ENCODE measurements around the gene DNAJC18. TPM values are rescaled to one million over a fixed set of nuclear protein-coding genes. Genes with fewer than 3 reads are reported as not detected.

Gene DNAJC18
- total RNA-seq, 1 experiment from 2014 or later = 16.7 TPM

DNA sequence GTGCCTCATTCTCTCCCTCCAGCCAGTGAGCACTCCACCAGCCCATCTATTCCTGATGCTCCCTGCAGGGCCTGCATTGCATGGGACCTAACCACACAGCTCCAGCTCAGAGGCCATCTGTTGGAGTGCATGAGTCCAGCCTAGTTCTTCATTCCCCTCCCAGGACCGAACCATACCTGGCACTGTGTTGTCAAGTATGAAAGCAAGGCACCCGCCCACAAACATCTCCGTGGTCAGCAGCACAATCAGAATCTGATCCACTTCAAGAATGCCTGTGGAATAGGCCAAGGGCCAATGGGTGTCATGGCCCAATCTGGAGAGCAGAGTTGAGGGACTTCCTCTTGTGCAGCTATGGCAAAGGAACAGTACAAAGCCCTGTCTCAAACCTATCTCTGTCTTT lies 62.1 kb downstream of the DNAJC18 start:
- ChIA-PET CTCF (no interaction called here), POLR2A (ENCODE audit: low non-redundant PET) (no interaction called here)

GRCh38 chr5:139376364-139376763 lies 63.0 kb downstream of the DNAJC18 start:
- no peak for DNase-seq (ENCODE audit: low spot score)
- Histone ChIP-seq H3K36me3 (ENCODE audit: insufficient read depth, low read length, poor library complexity, severe bottlenecking) (peaks cover 8% of the 10 kb centered on the region), H3K4me1 (ENCODE audit: insufficient read depth, low read length, poor library complexity, severe bottlenecking) (no peaks in the 10 kb centered on the region), H3K4me3 (ENCODE audit: low read depth, low read length, poor library complexity, severe bottlenecking) (no peak overlapping the region), H3K27ac (ENCODE audit: low read depth, low read length, poor library complexity, severe bottlenecking) (no peak overlapping the region), H3K27me3 (replicated peaks; ENCODE audit: insufficient read depth, low read depth, low read length, poor library complexity) (no peaks in the 10 kb centered on the region), H3K9me3 (ENCODE audit: low read depth, low read length, poor library complexity, severe bottlenecking) (no peaks in the 10 kb centered on the region)
- no TSS peak for BruUV-seq (replicated peaks)
- intact Hi-C loops (cut with micrococcal nuclease; ENCODE audit: unreplicated experiment) = no loop called here
- no peak for TF ChIP-seq EZH2 (IDR thresholded peaks at IDR 0.05; ENCODE audit: borderline replicate concordance, low read depth, low read length, poor library complexity, severe bottlenecking)
- TF ChIP-seq, protein P1, sequence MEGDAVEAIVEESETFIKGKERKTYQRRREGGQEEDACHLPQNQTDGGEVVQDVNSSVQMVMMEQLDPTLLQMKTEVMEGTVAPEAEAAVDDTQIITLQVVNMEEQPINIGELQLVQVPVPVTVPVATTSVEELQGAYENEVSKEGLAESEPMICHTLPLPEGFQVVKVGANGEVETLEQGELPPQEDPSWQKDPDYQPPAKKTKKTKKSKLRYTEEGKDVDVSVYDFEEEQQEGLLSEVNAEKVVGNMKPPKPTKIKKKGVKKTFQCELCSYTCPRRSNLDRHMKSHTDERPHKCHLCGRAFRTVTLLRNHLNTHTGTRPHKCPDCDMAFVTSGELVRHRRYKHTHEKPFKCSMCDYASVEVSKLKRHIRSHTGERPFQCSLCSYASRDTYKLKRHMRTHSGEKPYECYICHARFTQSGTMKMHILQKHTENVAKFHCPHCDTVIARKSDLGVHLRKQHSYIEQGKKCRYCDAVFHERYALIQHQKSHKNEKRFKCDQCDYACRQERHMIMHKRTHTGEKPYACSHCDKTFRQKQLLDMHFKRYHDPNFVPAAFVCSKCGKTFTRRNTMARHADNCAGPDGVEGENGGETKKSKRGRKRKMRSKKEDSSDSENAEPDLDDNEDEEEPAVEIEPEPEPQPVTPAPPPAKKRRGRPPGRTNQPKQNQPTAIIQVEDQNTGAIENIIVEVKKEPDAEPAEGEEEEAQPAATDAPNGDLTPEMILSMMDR (conservative IDR thresholded peaks at IDR 0.05; ENCODE audit: low read depth, low read length) = no peak
- CTCF ChIA-PET = no interaction called here
- POLR2A ChIA-PET (ENCODE audit: low non-redundant PET) = no interaction called here

More for the DNA sequence above, 62.1 kb downstream of the DNAJC18 start:
- BruUV-seq (replicated peaks) = no TSS peak
- no peak for TF ChIP-seq EZH2 (IDR thresholded peaks at IDR 0.05; ENCODE audit: borderline replicate concordance, low read depth, low read length, poor library complexity, severe bottlenecking)
- TF ChIP-seq, protein P1 (conservative IDR thresholded peaks at IDR 0.05; ENCODE audit: low read depth, low read length) = no peak
- Histone ChIP-seq H3K9me3 (ENCODE audit: low read depth, low read length, poor library complexity, severe bottlenecking) (no peaks in the 10 kb centered on the region), H3K27ac (ENCODE audit: low read depth, low read length, poor library complexity, severe bottlenecking) (no peak overlapping the region), H3K4me1 (ENCODE audit: insufficient read depth, low read length, poor library complexity, severe bottlenecking) (no peaks in the 10 kb centered on the region), H3K36me3 (ENCODE audit: insufficient read depth, low read length, poor library complexity, severe bottlenecking) (peaks cover 3% of the 10 kb centered on the region), H3K4me3 (ENCODE audit: low read depth, low read length, poor library complexity, severe bottlenecking) (no peak overlapping the region), H3K27me3 (replicated peaks; ENCODE audit: insufficient read depth, low read depth, low read length, poor library complexity) (no peaks in the 10 kb centered on the region)
- DNase-seq (ENCODE audit: low spot score) = no peak
- intact Hi-C loops (cut with micrococcal nuclease; ENCODE audit: unreplicated experiment) = no loop called here

- no peak overlapping the region for H3K4me3 ChIP-seq (ENCODE audit: low read depth, low read length, poor library complexity, severe bottlenecking)
- POLR2A ChIA-PET (ENCODE audit: low non-redundant PET) = no interaction called here
- intact Hi-C loops (cut with micrococcal nuclease; ENCODE audit: unreplicated experiment) = no loop called here
- CTCF ChIA-PET = no interaction called here
- no peaks in the 10 kb centered on the region for H3K4me1 ChIP-seq (ENCODE audit: insufficient read depth, low read length, poor library complexity, severe bottlenecking)
- no peak for DNase-seq (ENCODE audit: low spot score)
- no peaks in the 10 kb centered on the region for H3K9me3 ChIP-seq (ENCODE audit: low read depth, low read length, poor library complexity, severe bottlenecking)
- H3K36me3 ChIP-seq (ENCODE audit: insufficient read depth, low read length, poor library complexity, severe bottlenecking) = peaks cover 12% of the 10 kb centered on the region
- H3K27ac ChIP-seq (ENCODE audit: low read depth, low read length, poor library complexity, severe bottlenecking) = no peak overlapping the region
- no TSS peak for BruUV-seq (replicated peaks)
- TF ChIP-seq, protein P1 (conservative IDR thresholded peaks at IDR 0.05; ENCODE audit: low read depth, low read length) = no peak
- TF ChIP-seq EZH2 (IDR thresholded peaks at IDR 0.05; ENCODE audit: borderline replicate concordance, low read depth, low read length, poor library complexity, severe bottlenecking) = no peak
- no peaks in the 10 kb centered on the region for H3K27me3 ChIP-seq (replicated peaks; ENCODE audit: insufficient read depth, low read depth, low read length, poor library complexity)
Measured at GRCh38 chr5:139374909-139375308, 64.4 kb downstream of the DNAJC18 start.

All from A673 (cell line).